ENCODE results near the gene FOXL2.

FOXL2 gene

GRCh38 chr3:138960417-138960852 is 13.5 kb upstream of the FOXL2 start:
- TF ChIP-seq CTCF (IDR thresholded peaks at IDR 0.05; ENCODE audit: low read length, missing control alignments): no peak
- H3K4me3 ChIP-seq (replicated peaks; ENCODE audit: low read depth, low read length): no peak overlapping the region
- DNase-seq (ENCODE audit: low read depth): no peak

- DNase-seq (ENCODE audit: low read depth): no peak
- TF ChIP-seq CTCF (IDR thresholded peaks at IDR 0.05; ENCODE audit: low read length, missing control alignments): no peak
- H3K4me3 ChIP-seq (replicated peaks; ENCODE audit: low read depth, low read length): no peak overlapping the region
These were observed 3.8 kb upstream of the FOXL2 start for GRCh38 chr3:138950701-138951100.

GRCh38 chr3:138950006-138950644 is 3.2 kb upstream of the FOXL2 start:
- TF ChIP-seq CTCF (IDR thresholded peaks at IDR 0.05; ENCODE audit: low read length, missing control alignments): no peak
- peak; percentile 44 for DNase-seq (ENCODE audit: low read depth)

GRCh38 chr3:138949445-138950005 is 2.6 kb upstream of the FOXL2 start:
- peak overlapping the region; percentile 40 for H3K4me3 ChIP-seq (replicated peaks; ENCODE audit: low read depth, low read length)
- DNase-seq (ENCODE audit: low read depth): no peak
- TF ChIP-seq CTCF (IDR thresholded peaks at IDR 0.05; ENCODE audit: low read length, missing control alignments): no peak

More at GRCh38 chr3:138950006-138950644, 3.2 kb upstream of the FOXL2 start:
- H3K4me3 ChIP-seq (replicated peaks; ENCODE audit: low read depth, low read length): peak overlapping the region; percentile 40

- no peak for TF ChIP-seq CTCF (IDR thresholded peaks at IDR 0.05; ENCODE audit: low read length, missing control alignments)
- no peak for DNase-seq (ENCODE audit: low read depth)
- H3K4me3 ChIP-seq (replicated peaks; ENCODE audit: low read depth, low read length): no peak overlapping the region
These were observed 2.1 kb upstream of the FOXL2 start for GRCh38 chr3:138949002-138949418.

GRCh38 chr3:138948371-138949001 is 1.5 kb upstream of the FOXL2 start:
- no peak for TF ChIP-seq CTCF (IDR thresholded peaks at IDR 0.05; ENCODE audit: low read length, missing control alignments)
- no peak overlapping the region for H3K4me3 ChIP-seq (replicated peaks; ENCODE audit: low read depth, low read length)
- no peak for DNase-seq (ENCODE audit: low read depth)
